NT2/D1 (cell line): ENCODE measurements around the gene LYST.

Source experiments
- SUZ12 ChIP-seq: IDR thresholded peaks from 2 replicates; pipeline ENCODE4 v1.6.1; 2011; ENCODE audit not compliant: insufficient read length, insufficient read depth; ENCODE audit errors: extremely low read depth
- YY1 ChIP-seq: IDR thresholded peaks from 2 replicates; pipeline ENCODE4 v1.6.1; 2011; ENCODE audit not compliant: insufficient read length, insufficient read depth
- ZNF274 ChIP-seq: IDR thresholded peaks from 2 replicates; pipeline ENCODE4 v1.6.1; 2011; ENCODE audit warnings: mild to moderate bottlenecking, low read depth, low read length

- no peak for TF ChIP-seq SUZ12
- TF ChIP-seq YY1 = no peak
- no peak for TF ChIP-seq ZNF274
These were observed 21.9 kb downstream of the LYST start for GRCh38 chr1:235844776-235845175.
